IPS-18a (cell line): ENCODE data around the gene FHOD1.

Experiments used
- H3K27ac ChIP-seq: one replicate; pipeline ENCODE4 v1.5.1; 2013; ENCODE audit warnings: low read length
- H3K27me3 ChIP-seq: one replicate; pipeline ENCODE4 v1.6.1; 2013; ENCODE audit warnings: mild to moderate bottlenecking, low read length; ENCODE audit not compliant: control insufficient read depth, insufficient read depth
- H3K36me3 ChIP-seq: one replicate; pipeline ENCODE4 v1.6.1; 2013; ENCODE audit warnings: low read depth, low read length; ENCODE audit not compliant: control insufficient read depth
- H3K4me1 ChIP-seq: one replicate; pipeline ENCODE4 v1.6.1; 2013; ENCODE audit warnings: low read depth, low read length; ENCODE audit not compliant: control insufficient read depth
- H3K4me3 ChIP-seq: one replicate; pipeline ENCODE4 v1.5.1; 2013; ENCODE audit warnings: low read length
- H3K9ac ChIP-seq: one replicate; pipeline ENCODE4 v1.6.1; 2013; ENCODE audit warnings: mild to moderate bottlenecking, low read length, moderate library complexity
- H3K9me3 ChIP-seq: one replicate; pipeline ENCODE4 v1.6.1; 2013; ENCODE audit warnings: low read depth, low read length; ENCODE audit not compliant: control insufficient read depth

FHOD1 gene

DNA sequence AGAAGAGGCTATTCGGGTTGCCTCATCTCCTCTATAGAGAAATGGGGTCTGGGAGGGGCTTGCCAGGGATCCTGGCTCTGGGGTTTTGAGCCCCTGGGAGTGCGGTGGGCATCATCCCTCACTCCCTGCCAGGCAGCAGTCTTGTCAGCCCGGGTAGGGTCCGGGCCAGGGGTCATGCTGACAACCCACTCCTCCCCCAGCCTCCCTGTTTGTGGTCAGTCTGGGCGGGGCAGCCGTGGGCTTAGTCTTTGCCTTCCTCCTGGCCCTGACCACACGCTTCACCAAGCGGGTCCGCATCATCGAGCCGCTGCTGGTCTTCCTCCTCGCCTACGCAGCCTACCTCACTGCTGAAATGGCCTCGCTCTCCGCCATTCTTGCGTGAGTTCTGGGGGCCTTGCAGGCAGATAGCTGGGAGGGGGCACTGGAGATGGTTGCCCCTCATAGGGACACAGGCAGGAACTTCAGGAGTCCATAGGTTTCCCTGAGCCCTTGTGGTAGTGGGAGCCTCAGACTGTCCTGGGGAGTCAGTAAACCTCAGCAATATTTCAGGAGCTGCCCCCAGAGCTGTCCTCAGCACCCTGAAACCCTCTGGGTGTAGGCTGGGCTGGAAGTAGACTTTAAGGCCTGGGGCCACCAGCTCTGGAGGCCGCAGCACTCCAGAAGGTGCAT, 8.4 kb upstream of the FHOD1 start:
- H3K27ac ChIP-seq = no peak overlapping the region

DNA sequence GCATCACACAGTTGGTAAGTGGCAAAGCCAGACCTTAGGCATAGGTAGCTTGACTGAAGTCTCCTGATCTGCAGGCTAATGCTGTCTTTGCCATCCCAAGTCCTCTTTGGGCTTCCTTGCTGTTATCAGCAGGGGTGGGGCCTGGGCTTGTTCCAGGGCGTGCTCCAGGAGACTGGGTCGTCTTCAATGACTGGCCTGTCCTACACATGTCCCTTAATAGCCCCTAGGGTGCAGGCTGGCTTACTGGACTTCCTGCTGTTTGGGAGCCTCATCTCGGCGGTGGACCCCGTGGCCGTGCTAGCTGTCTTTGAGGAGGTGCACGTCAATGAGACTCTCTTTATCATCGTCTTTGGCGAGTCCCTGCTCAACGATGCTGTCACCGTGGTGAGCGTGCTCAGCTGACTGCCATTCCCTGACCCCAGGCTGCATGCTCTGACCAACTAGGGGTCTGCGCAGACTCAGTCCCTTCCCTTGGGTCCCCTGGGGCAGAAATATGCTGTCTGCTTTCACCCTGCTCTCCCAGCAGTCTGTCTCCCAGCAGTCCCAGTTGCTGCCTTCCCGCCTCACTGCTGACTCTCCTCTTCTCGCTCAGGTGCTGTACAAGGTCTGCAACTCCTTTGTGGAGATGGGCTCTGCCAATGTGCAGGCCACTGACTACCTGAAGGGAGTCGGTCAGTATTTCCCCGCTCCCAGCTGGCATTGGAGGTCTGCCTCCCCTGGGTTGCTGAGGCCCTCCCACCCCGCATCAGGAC, 7.7 kb upstream of the FHOD1 start:
- H3K9me3 ChIP-seq = no peaks in the 10 kb centered on the region
- H3K27ac ChIP-seq = no peak overlapping the region
- H3K9ac ChIP-seq = no peak overlapping the region
- H3K4me3 ChIP-seq = no peak overlapping the region
- H3K36me3 ChIP-seq = no peaks in the 10 kb centered on the region
- peaks cover under 1% of the 10 kb centered on the region for H3K4me1 ChIP-seq
- peaks cover 11% of the 10 kb centered on the region for H3K27me3 ChIP-seq

More for the DNA sequence above, 8.4 kb upstream of the FHOD1 start:
- Histone ChIP-seq H3K9ac (no peak overlapping the region), H3K36me3 (no peaks in the 10 kb centered on the region), H3K9me3 (no peaks in the 10 kb centered on the region), H3K4me1 (no peaks in the 10 kb centered on the region), H3K27me3 (peaks cover 4% of the 10 kb centered on the region), H3K4me3 (no peak overlapping the region)

- H3K9ac ChIP-seq = no peak overlapping the region
Observed at GRCh38 chr16:67252609-67253497, 5.6 kb upstream of the FHOD1 start.

GRCh38 chr16:67250045-67250327, 2.7 kb upstream of the FHOD1 start:
- H3K4me3 ChIP-seq = peak overlapping the region; percentile 76
- peaks cover 23% of the 10 kb centered on the region for H3K4me1 ChIP-seq
- no peak overlapping the region for H3K27ac ChIP-seq
- no peaks in the 10 kb centered on the region for H3K9me3 ChIP-seq
- H3K36me3 ChIP-seq = no peaks in the 10 kb centered on the region
- H3K27me3 ChIP-seq = peaks cover 30% of the 10 kb centered on the region
- H3K9ac ChIP-seq = no peak overlapping the region

More at GRCh38 chr16:67252609-67253497, 5.6 kb upstream of the FHOD1 start:
- H3K9me3 ChIP-seq = no peaks in the 10 kb centered on the region
- peaks cover 27% of the 10 kb centered on the region for H3K27me3 ChIP-seq
- peaks cover 11% of the 10 kb centered on the region for H3K4me1 ChIP-seq
- H3K27ac ChIP-seq = no peak overlapping the region
- no peak overlapping the region for H3K4me3 ChIP-seq
- H3K36me3 ChIP-seq = no peaks in the 10 kb centered on the region

- Histone ChIP-seq H3K4me1 (peaks cover 24% of the 10 kb centered on the region), H3K9ac (no peak overlapping the region), H3K27me3 (peaks cover 30% of the 10 kb centered on the region), H3K36me3 (no peaks in the 10 kb centered on the region), H3K9me3 (no peaks in the 10 kb centered on the region), H3K4me3 (peak overlapping the region; percentile 76), H3K27ac (no peak overlapping the region)
Observed at GRCh38 chr16:67249178-67250044, 2.1 kb upstream of the FHOD1 start.

DNA sequence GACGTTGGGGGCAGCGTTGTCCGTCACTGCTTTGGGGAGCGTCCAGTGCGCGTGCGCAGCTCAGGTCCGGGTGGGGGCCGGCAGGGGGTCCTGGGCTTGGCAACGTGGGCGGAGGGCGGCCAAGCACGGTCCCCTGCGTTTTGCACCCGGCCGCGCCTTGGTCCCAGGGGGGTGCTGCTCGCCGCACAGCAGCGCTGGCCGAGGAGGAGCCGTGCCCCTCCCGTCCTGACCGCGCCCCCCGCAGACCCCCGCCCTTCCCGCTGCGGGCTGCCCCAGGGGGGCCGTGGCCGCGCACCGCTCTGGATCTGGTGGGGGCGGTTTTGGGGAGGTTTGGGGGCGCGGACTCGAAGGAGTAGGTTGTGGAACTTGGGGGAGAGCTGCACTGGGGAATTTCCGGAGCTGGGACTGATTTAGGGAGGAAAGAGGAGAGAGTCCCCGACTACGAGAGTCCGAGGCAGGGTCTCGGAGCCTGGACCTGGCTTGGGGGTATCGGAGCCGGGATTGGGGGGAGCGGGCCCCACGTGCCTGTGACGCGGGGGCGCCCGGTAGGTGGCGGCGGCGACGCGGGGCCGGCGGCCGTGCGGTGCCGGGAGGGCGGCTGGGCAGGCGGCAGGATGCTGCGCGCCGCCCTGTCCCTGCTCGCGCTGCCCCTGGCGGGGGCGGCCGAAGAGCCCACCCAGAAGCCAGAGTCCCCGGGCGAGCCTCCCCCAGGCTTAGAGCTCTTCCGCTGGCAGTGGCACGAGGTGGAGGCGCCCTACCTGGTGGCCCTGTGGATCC, 1.3 kb upstream of the FHOD1 start, which contains the start of gene SLC9A5:
Gene SLC9A5, plus strand, starts transcription at position 579 of the 777 bp plus-strand sequence. Its CDS starts 36 bp downstream, at position 615.
- Histone ChIP-seq H3K4me1 (peaks cover 24% of the 10 kb centered on the region), H3K9me3 (no peaks in the 10 kb centered on the region), H3K36me3 (no peaks in the 10 kb centered on the region), H3K9ac (peak within 1 kb of the TSS; percentile 46), H3K27me3 (peaks cover 30% of the 10 kb centered on the region), H3K27ac (no peak within 1 kb of the TSS), H3K4me3 (peak within 1 kb of the TSS; percentile 76)

DNA sequence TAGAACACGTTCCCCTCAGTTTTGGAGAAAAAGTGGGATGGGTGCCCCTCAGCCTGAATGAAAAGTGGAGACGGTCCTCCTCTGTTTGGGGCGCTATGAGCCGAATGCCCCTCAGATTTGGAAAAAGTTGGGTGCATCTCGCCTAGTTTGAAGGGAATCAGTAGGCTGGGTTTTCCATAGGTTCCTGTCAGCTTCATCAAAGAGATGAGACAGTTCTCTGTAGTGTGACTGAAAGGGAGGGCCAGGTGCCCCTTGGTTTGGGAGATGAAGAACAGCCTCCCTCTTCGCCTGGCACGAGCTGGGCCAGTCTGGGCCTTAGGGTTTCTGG, 756 bp upstream of the FHOD1 start:
- no peak overlapping the region for H3K27ac ChIP-seq
- no peaks in the 10 kb centered on the region for H3K9me3 ChIP-seq
- peak overlapping the region; percentile 76 for H3K4me3 ChIP-seq
- no peaks in the 10 kb centered on the region for H3K36me3 ChIP-seq
- peaks cover 30% of the 10 kb centered on the region for H3K27me3 ChIP-seq
- H3K4me1 ChIP-seq = peaks cover 24% of the 10 kb centered on the region
- H3K9ac ChIP-seq = no peak overlapping the region

GRCh38 chr16:67246756-67247191, 507 bp downstream of the FHOD1 start:
- H3K36me3 ChIP-seq = no peaks in the 10 kb centered on the region
- H3K9me3 ChIP-seq = no peaks in the 10 kb centered on the region
- H3K4me3 ChIP-seq = peak overlapping the region; percentile 76
- peaks cover 24% of the 10 kb centered on the region for H3K4me1 ChIP-seq
- no peak overlapping the region for H3K27ac ChIP-seq
- peaks cover 30% of the 10 kb centered on the region for H3K27me3 ChIP-seq
- H3K9ac ChIP-seq = peak overlapping the region; percentile 62

- Histone ChIP-seq H3K4me1 (peaks cover 30% of the 10 kb centered on the region), H3K4me3 (peak overlapping the region; percentile 76), H3K36me3 (no peaks in the 10 kb centered on the region), H3K27me3 (peaks cover 30% of the 10 kb centered on the region), H3K27ac (peak overlapping the region; percentile 28), H3K9ac (peak overlapping the region; percentile 62), H3K9me3 (no peaks in the 10 kb centered on the region)
Observed at GRCh38 chr16:67246081-67246755, 1.1 kb downstream of the FHOD1 start.

GRCh38 chr16:67245674-67246080, 1.6 kb downstream of the FHOD1 start:
- Histone ChIP-seq H3K36me3 (no peaks in the 10 kb centered on the region), H3K9ac (peak overlapping the region; percentile 62), H3K27ac (peak overlapping the region; percentile 28), H3K27me3 (peaks cover 26% of the 10 kb centered on the region), H3K4me3 (peak overlapping the region; percentile 76), H3K4me1 (peaks cover 31% of the 10 kb centered on the region), H3K9me3 (no peaks in the 10 kb centered on the region)
